Suppressor macrophage treated with lipopolysaccharide for 1 hour (primary cell): ENCODE data around the gene VPS13C.

Experiments
- DNase-seq, 3 donors: peaks; one replicate each; pipeline ENCODE4 v3.0.0-alpha.2; 2020 to 2022

The VPS13C gene

GRCh38 chr15:61938249-61938648, 122.0 kb downstream of the VPS13C start:
- DNase-seq: no peak

- DNase-seq: no peak
Measured at GRCh38 chr15:61936528-61937195, 123.6 kb downstream of the VPS13C start.

- no peak for DNase-seq
Measured at GRCh38 chr15:61935493-61935892, 124.8 kb downstream of the VPS13C start.

- no peak for DNase-seq
Measured at GRCh38 chr15:61929452-61929851, 130.8 kb downstream of the VPS13C start.

GRCh38 chr15:61923173-61923572, 137.1 kb downstream of the VPS13C start:
- no peak for DNase-seq

- DNase-seq: no peak
Measured at GRCh38 chr15:61921093-61921492, 139.2 kb downstream of the VPS13C start.

- DNase-seq: no peak
Measured at GRCh38 chr15:61917457-61917856, 142.8 kb downstream of the VPS13C start.

GRCh38 chr15:61916104-61916503, 144.1 kb downstream of the VPS13C start:
- DNase-seq: no peak

- no peak for DNase-seq
Measured at GRCh38 chr15:61915640-61916039, 144.6 kb downstream of the VPS13C start.

GRCh38 chr15:61910839-61911369, 149.3 kb downstream of the VPS13C start:
- no peak for DNase-seq

- no peak for DNase-seq
Measured at GRCh38 chr15:61908241-61908640, 152.0 kb downstream of the VPS13C start.

GRCh38 chr15:61907753-61908086, 152.5 kb downstream of the VPS13C start:
- DNase-seq: no peak

- no peak for DNase-seq
Measured at GRCh38 chr15:61906961-61907752, 153.1 kb downstream of the VPS13C start.

- DNase-seq: no peak
Measured at GRCh38 chr15:61893146-61893545, 167.1 kb downstream of the VPS13C start.

GRCh38 chr15:61892140-61892539, 168.1 kb downstream of the VPS13C start:
- no peak for DNase-seq

GRCh38 chr15:61890106-61890505, 170.1 kb downstream of the VPS13C start:
- no peak for DNase-seq

- no peak for DNase-seq
Measured at GRCh38 chr15:61889706-61890105, 170.5 kb downstream of the VPS13C start.

GRCh38 chr15:61888074-61888780, 172.0 kb downstream of the VPS13C start:
- DNase-seq: no peak

GRCh38 chr15:61880084-61880483, 180.2 kb downstream of the VPS13C start:
- no peak for DNase-seq

GRCh38 chr15:61879219-61879618, 181.0 kb downstream of the VPS13C start:
- DNase-seq: no peak

- DNase-seq: peak; percentile 2 to 37 (median 29)
Measured at GRCh38 chr15:61871926-61872522, 188.2 kb downstream of the VPS13C start.

GRCh38 chr15:61869656-61870055, 190.6 kb downstream of the VPS13C start:
- no peak for DNase-seq

GRCh38 chr15:61861962-61862361, 198.3 kb downstream of the VPS13C start:
- no peak for DNase-seq
